ENCODE measurements around the gene MPI. TPM values are rescaled to one million over a fixed set of nuclear protein-coding genes. Genes with fewer than 3 reads are reported as not detected.

The MPI gene, protein sequence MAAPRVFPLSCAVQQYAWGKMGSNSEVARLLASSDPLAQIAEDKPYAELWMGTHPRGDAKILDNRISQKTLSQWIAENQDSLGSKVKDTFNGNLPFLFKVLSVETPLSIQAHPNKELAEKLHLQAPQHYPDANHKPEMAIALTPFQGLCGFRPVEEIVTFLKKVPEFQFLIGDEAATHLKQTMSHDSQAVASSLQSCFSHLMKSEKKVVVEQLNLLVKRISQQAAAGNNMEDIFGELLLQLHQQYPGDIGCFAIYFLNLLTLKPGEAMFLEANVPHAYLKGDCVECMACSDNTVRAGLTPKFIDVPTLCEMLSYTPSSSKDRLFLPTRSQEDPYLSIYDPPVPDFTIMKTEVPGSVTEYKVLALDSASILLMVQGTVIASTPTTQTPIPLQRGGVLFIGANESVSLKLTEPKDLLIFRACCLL
- total RNA-seq = 10 to 100 TPM; 50.2 to 96.5 (median 68.3) TPM
- long read RNA-seq, donor 1, full-length matches to known transcripts = 28 of 42 reads
- long read RNA-seq, donor 1, partial matches to known transcripts = 10 of 42 reads
- long read RNA-seq, donor 1, other reads (novel, unspliced or antisense) = 4 of 42 reads
- long read RNA-seq, donor 2, full-length matches to known transcripts = 16 of 27 reads
- long read RNA-seq, donor 2, partial matches to known transcripts = 5 of 27 reads
- long read RNA-seq, donor 2, other reads (novel, unspliced or antisense) = 6 of 27 reads

DNA sequence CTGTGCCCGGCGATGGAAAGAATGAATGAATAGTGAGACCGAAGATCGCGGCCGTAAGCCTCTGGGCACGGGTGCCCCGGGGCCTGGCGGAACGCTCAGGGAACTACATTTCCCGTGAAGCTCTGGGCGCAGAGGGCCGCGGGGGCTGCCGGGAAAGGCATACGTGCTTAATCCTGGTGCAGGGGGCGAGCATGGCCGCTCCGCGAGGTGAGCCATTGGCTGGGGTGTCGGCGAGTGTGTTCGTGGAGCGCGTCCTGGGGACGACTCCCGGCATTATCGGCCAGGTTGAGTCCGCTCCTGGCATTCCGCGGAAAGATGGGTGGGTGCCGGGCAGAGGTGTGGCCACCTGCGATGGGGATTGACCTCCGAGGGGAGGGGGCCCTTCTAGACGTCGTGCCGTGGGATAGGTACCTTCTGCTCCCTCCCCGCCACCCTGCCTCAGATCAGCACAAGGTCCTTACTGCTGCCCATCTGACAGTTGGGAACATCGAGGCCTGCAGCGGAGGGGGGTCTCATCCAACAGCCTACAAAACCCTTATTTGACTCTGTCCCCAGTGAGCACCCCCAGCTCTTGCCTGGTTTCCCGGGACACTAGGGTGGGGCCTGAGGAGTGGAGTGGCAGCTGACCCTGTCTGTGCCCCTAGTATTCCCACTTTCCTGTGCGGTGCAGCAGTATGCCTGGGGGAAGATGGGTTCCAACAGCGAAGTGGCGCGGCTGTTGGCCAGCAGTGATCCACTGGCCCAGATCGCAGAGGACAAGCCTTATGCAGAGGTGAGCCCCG lies at the start of gene MPI:
Gene MPI (plus strand): TSS at position 160 of the 782 bp plus-strand sequence. CDS start 32 bp downstream, at position 192.
- TF ChIP-seq CTCF (IDR thresholded peaks at IDR 0.05) = no peak
- Histone ChIP-seq H3K9me3 (no peaks in the 10 kb centered on the region), H3K4me1 (ENCODE audit: low read depth) (peaks cover 39% of the 10 kb centered on the region), H3K4me3 (peak within 1 kb of the TSS; percentile 40), H3K36me3 (ENCODE audit: low read depth) (no peaks in the 10 kb centered on the region)
- ATAC-seq = peak; percentile 89
- peak; percentile 90 to 91 (median 90) for DNase-seq
- intact Hi-C loops (cut with DNase I, micrococcal nuclease) = no loop called here

DNA sequence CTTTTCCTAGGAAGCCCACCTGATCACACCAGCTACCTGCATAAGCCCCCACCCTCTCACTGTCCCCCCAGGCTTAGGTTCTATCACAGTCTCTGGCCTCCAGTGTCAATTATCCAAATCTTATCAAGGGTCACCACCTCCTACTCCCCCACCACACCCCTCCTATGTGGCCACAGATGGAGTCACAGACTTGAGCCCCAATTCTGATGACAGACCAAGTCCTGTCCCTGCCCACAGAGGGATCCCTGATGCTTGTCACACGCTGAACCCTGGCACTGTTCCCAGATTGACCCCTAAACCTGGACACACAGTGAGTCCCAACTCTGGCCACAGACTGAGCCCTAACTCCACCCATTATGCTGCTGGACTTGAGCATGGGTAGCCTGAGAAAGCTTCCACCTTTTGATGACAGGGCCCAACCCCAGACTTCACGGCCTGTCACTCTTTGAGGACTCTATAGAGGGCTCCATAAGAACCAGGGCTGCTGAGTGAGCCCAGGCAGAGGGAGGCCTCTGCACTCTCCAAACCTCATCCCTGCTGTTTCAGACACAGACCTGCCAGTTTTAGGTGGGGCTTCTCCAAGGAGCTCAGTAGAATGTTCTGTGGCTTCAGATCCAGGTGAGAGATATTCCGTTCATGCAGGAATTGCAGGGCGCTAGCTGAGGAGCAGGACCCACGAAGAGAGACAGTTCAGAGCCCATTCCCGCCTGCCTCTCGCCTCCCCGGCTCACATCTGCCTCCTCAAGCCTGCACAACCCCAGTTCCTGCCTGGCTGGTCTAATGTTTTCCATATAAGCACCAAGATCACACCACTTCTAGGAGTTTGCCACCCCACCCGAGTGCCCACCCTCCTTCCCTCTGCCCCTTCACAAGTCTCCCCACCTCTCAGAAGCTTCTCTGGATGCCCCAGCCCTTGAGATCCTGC lies 48.7 kb upstream of the MPI start:
- ATAC-seq (no peak), DNase-seq (no peak)
- intact Hi-C loops (cut with DNase I, micrococcal nuclease) = no loop called here
- Histone ChIP-seq H3K36me3 (ENCODE audit: low read depth) (no peaks in the 10 kb centered on the region), H3K4me3 (no peak overlapping the region), H3K9me3 (no peaks in the 10 kb centered on the region), H3K4me1 (ENCODE audit: low read depth) (peaks cover 20% of the 10 kb centered on the region)
- TF ChIP-seq CTCF (IDR thresholded peaks at IDR 0.05) = no peak

DNA sequence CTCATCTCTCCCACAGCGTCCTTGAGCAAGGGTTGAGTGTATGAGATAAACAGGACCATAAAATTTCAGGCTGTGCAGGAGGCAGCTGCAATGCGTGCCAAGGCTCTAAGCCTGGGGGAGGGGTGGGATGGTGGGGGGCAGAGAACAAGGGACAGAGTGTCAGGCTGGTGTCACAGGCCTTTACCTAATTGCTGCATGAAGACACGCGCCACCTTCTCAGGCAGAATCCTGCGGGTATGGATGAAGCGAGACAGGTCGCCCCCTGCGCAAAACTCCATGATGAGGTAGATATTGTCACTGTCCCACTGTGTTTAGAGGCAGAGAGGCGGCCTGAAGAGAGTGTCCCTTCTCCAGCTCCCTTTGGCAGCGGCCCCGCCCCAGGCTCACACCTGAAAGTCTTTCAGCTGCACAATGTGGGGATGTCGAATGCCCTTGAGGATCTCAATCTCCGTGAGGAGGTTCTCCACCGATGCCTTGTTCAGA lies 47.9 kb upstream of the MPI start:
- peaks cover 20% of the 10 kb centered on the region for H3K4me1 ChIP-seq (ENCODE audit: low read depth)
- H3K4me3 ChIP-seq = no peak overlapping the region
- H3K9me3 ChIP-seq = no peaks in the 10 kb centered on the region
- intact Hi-C loops (cut with DNase I, micrococcal nuclease) = no loop called here
- no peaks in the 10 kb centered on the region for H3K36me3 ChIP-seq (ENCODE audit: low read depth)
- ATAC-seq (peak; percentile 8), DNase-seq (peak in 1 of 3 donors; percentile 64)
- TF ChIP-seq CTCF (IDR thresholded peaks at IDR 0.05) = no peak

DNA sequence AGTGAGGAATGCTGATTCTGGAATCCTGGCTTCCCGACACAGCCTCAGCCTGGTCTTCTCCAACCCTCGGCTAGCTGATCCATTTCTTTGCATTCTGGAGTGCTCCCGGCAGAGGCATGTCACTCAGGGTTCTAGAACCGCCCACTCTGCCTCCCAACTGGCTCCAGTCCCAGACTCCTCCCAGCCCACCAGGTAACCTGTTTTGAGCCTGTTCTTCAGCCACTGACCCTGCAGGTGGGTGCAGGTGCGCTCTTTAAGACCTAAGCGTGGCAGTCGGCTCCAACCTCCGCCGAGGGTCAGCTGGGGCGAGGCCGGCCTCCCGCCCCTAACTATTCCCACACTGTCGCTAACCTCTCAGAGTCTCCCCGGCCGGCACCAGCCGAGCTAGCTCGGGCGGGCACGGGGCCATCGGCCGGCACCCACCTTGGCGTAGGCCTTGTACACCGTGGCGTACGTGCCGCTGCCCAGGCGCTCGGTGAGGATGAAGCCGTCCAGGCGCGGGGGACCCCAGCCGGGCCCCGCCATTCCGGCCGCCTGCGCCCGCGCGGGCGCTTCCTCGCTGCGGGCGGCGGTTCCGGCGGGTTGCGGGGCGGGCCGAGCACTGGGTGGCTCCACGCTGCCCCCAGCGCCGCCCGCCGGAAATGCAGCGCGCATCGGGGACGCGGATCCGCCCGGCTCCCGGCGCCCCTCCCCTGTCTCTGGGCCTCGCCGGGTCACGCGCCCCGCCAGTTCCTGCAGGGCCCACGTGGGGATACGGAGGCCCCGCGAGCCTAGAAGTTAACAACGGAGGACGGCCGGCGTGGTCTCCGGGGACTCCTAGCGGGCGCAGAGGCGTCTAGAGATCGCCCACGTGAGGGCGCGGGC lies 47.0 kb upstream of the MPI start, which contains the start of gene ULK3:
Gene ULK3 (minus strand): TSS at position 576 of the 864 bp plus-strand sequence. CDS start 51 bp downstream, at position 525.
- intact Hi-C loops (cut with DNase I, micrococcal nuclease) = no loop called here
- ATAC-seq (peak; percentile 93), DNase-seq (peak; percentile 93 to 95 (median 94))
- Histone ChIP-seq H3K4me3 (peak within 1 kb of the TSS; percentile 45), H3K4me1 (ENCODE audit: low read depth) (peaks cover 20% of the 10 kb centered on the region), H3K9me3 (no peaks in the 10 kb centered on the region), H3K36me3 (ENCODE audit: low read depth) (no peaks in the 10 kb centered on the region)
- peak; percentile 94 for TF ChIP-seq CTCF (IDR thresholded peaks at IDR 0.05)
